GM12873 (cell line): Measurements from ENCODE around the gene AGAP3.

Experiments
- CTCF ChIP-seq: IDR thresholded peaks from 2 replicates; pipeline ENCODE4 v1.5.1; 2012; ENCODE audit warnings: low read depth, mild to moderate bottlenecking, moderate library complexity, low read length, control low read depth; ENCODE audit not compliant: insufficient read depth; ENCODE audit errors: missing control alignments

The AGAP3 gene

GRCh38 chr7:151064993-151065392 is 21.3 kb upstream of the AGAP3 start:
- TF ChIP-seq CTCF: no peak

- TF ChIP-seq CTCF: no peak
These were observed 20.8 kb upstream of the AGAP3 start for GRCh38 chr7:151065516-151065915.

GRCh38 chr7:151066273-151066974 is 19.9 kb upstream of the AGAP3 start:
- TF ChIP-seq CTCF: no peak

- no peak for TF ChIP-seq CTCF
These were observed 18.1 kb upstream of the AGAP3 start for GRCh38 chr7:151068069-151068773.

- TF ChIP-seq CTCF: no peak
These were observed 16.3 kb upstream of the AGAP3 start for GRCh38 chr7:151069841-151070573.

GRCh38 chr7:151070574-151070960 is 15.7 kb upstream of the AGAP3 start:
- no peak for TF ChIP-seq CTCF

- TF ChIP-seq CTCF: no peak
These were observed 15.0 kb upstream of the AGAP3 start for GRCh38 chr7:151071032-151071866.
